H1 (cell line): ENCODE measurements around the gene DBNDD2.

Experiments used
- ATF2 ChIP-seq: IDR thresholded peaks from 2 replicates; pipeline ENCODE4 v1.6.1; 2012; ENCODE audit warnings: low read length, inconsistent platforms
- CEBPB ChIP-seq: IDR thresholded peaks from 2 replicates; pipeline ENCODE4 v1.6.1; 2012; ENCODE audit warnings: low read depth, low read length
- JUN ChIP-seq: IDR thresholded peaks from 2 replicates; pipeline ENCODE4 v1.6.1; 2011; ENCODE audit warnings: low read depth, mild to moderate bottlenecking, improper control_type of control experiment, low read length
- POLR2AphosphoS5 ChIP-seq: IDR thresholded peaks from 2 replicates; pipeline ENCODE4 v1.6.1; 2011; ENCODE audit warnings: low read depth, low read length
- RAD21 ChIP-seq, 2 experiments: IDR thresholded peaks in 1 of 2; conservative IDR thresholded peaks in 1 of 2; 2 replicates each; pipeline ENCODE4 v1.6.1; 2011; ENCODE audit warnings: low read depth in 2 of 2, low read length in 2 of 2, improper control_type of control experiment in 1 of 2, inconsistent platforms in 1 of 2, mild to moderate bottlenecking in 1 of 2, moderate library complexity in 1 of 2
- SP1 ChIP-seq: IDR thresholded peaks from 2 replicates; pipeline ENCODE4 v1.6.1; 2011; ENCODE audit warnings: low read depth, low read length
- YY1 ChIP-seq: IDR thresholded peaks from 2 replicates; pipeline ENCODE4 v1.6.1; 2011; ENCODE audit warnings: low read depth, mild to moderate bottlenecking, low read length

- TF ChIP-seq RAD21 (IDR thresholded peaks at IDR 0.05 in 1 of 2, conservative IDR thresholded peaks at IDR 0.05 in 1 of 2; ENCODE audit: low read depth in 2 of 2, low read length in 2 of 2) (no peak), CEBPB (no peak), JUN (no peak), POLR2AphosphoS5 (no peak), ATF2 (no peak), YY1 (no peak), SP1 (no peak)
These were observed 15.6 kb downstream of the DBNDD2 start for GRCh38 chr20:45423700-45424099.
